HAP-1 (cell line): ENCODE results near the gene CRYBB1.

Experiments used
- DNase-seq, 2 experiments: peaks; one replicate each; pipeline ENCODE4 v3.0.0-alpha.2; 2016 to 2020; ENCODE audit warnings: low spot score in 2 of 2
- H3K27me3 ChIP-seq: fragments of 250-450 bp; sonication (Bioruptor Pico); 2 replicates; pipeline ENCODE4 v1.5.1; 2020; ENCODE audit warnings: low read depth, mild to moderate bottlenecking, moderate library complexity
- H3K36me3 ChIP-seq: fragments of 250-450 bp; sonication (Bioruptor Pico); replicated peaks from 2 replicates; pipeline ENCODE4 v1.5.1; 2020; ENCODE audit warnings: mild to moderate bottlenecking
- H3K4me1 ChIP-seq: fragments of 250-450 bp; sonication (Bioruptor Pico); 2 replicates; pipeline ENCODE4 v1.5.1; 2020; ENCODE audit warnings: mild to moderate bottlenecking
- H3K4me3 ChIP-seq: fragments of 250-450 bp; sonication (Bioruptor Pico); 2 replicates; pipeline ENCODE4 v1.5.1; 2020; ENCODE audit warnings: mild to moderate bottlenecking, moderate library complexity
- H3K9me3 ChIP-seq: fragments of 250-450 bp; sonication (Bioruptor Pico); 2 replicates; pipeline ENCODE4 v1.5.1; 2020; ENCODE audit warnings: mild to moderate bottlenecking, moderate library complexity
- in situ Hi-C: fragments of 300-500 bp; cut with MboI; formaldehyde crosslinking; loops from 3 replicates; pipeline ENCODE4 v1.14.3; 2020; ENCODE audit warnings: low sequenced_read_pairs, inconsistent platforms, mixed read lengths

CRYBB1 gene

GRCh38 chr22:26570864-26571525, 46.8 kb downstream of the CRYBB1 start:
- H3K4me3 ChIP-seq, result no peak overlapping the region
- no peaks in the 10 kb centered on the region for H3K36me3 ChIP-seq
- H3K4me1 ChIP-seq, result peaks cover 19% of the 10 kb centered on the region
- no peak for DNase-seq
- in situ Hi-C loops, result no loop called here
- no peaks in the 10 kb centered on the region for H3K27me3 ChIP-seq
- no peaks in the 10 kb centered on the region for H3K9me3 ChIP-seq

- H3K36me3 ChIP-seq, result no peaks in the 10 kb centered on the region
- H3K4me1 ChIP-seq, result peaks cover 19% of the 10 kb centered on the region
- no peak overlapping the region for H3K4me3 ChIP-seq
- no peaks in the 10 kb centered on the region for H3K27me3 ChIP-seq
- H3K9me3 ChIP-seq, result no peaks in the 10 kb centered on the region
- DNase-seq, result no peak
- in situ Hi-C loops, result no loop called here
Observed at GRCh38 chr22:26570115-26570514, 47.7 kb downstream of the CRYBB1 start.

- H3K4me3 ChIP-seq, result no peak overlapping the region
- no peaks in the 10 kb centered on the region for H3K9me3 ChIP-seq
- H3K27me3 ChIP-seq, result no peaks in the 10 kb centered on the region
- H3K36me3 ChIP-seq, result no peaks in the 10 kb centered on the region
- H3K4me1 ChIP-seq, result peaks cover 19% of the 10 kb centered on the region
- peak in 1 of 2 experiments; percentile 30 for DNase-seq
- in situ Hi-C loops, result no loop called here
Observed at GRCh38 chr22:26568207-26568706, 49.6 kb downstream of the CRYBB1 start.

GRCh38 chr22:26567610-26568009, 50.2 kb downstream of the CRYBB1 start:
- Histone ChIP-seq H3K36me3 (no peaks in the 10 kb centered on the region), H3K27me3 (no peaks in the 10 kb centered on the region), H3K9me3 (no peaks in the 10 kb centered on the region), H3K4me3 (no peak overlapping the region), H3K4me1 (peaks cover 19% of the 10 kb centered on the region)
- peak; percentile 25 to 73 for DNase-seq
- in situ Hi-C loops, result no loop called here

- H3K4me3 ChIP-seq, result no peak overlapping the region
- H3K36me3 ChIP-seq, result no peaks in the 10 kb centered on the region
- no peak for DNase-seq
- no peaks in the 10 kb centered on the region for H3K27me3 ChIP-seq
- in situ Hi-C loops, result no loop called here
- no peaks in the 10 kb centered on the region for H3K9me3 ChIP-seq
- peaks cover 19% of the 10 kb centered on the region for H3K4me1 ChIP-seq
Observed at GRCh38 chr22:26566994-26567393, 50.8 kb downstream of the CRYBB1 start.

- no peak for DNase-seq
- peaks cover 19% of the 10 kb centered on the region for H3K4me1 ChIP-seq
- H3K27me3 ChIP-seq, result no peaks in the 10 kb centered on the region
- no peak overlapping the region for H3K4me3 ChIP-seq
- in situ Hi-C loops, result no loop called here
- no peaks in the 10 kb centered on the region for H3K36me3 ChIP-seq
- no peaks in the 10 kb centered on the region for H3K9me3 ChIP-seq
Observed at GRCh38 chr22:26565889-26566288, 51.9 kb downstream of the CRYBB1 start.

GRCh38 chr22:26565181-26565580, 52.6 kb downstream of the CRYBB1 start:
- H3K4me1 ChIP-seq, result peaks cover 19% of the 10 kb centered on the region
- in situ Hi-C loops, result no loop called here
- no peak overlapping the region for H3K4me3 ChIP-seq
- H3K9me3 ChIP-seq, result no peaks in the 10 kb centered on the region
- DNase-seq, result no peak
- H3K36me3 ChIP-seq, result no peaks in the 10 kb centered on the region
- no peaks in the 10 kb centered on the region for H3K27me3 ChIP-seq

- no peaks in the 10 kb centered on the region for H3K27me3 ChIP-seq
- no peak overlapping the region for H3K4me3 ChIP-seq
- in situ Hi-C loops, result no loop called here
- DNase-seq, result no peak
- H3K36me3 ChIP-seq, result no peaks in the 10 kb centered on the region
- peaks cover 19% of the 10 kb centered on the region for H3K4me1 ChIP-seq
- no peaks in the 10 kb centered on the region for H3K9me3 ChIP-seq
Observed at GRCh38 chr22:26564672-26565071, 53.2 kb downstream of the CRYBB1 start.

- Histone ChIP-seq H3K36me3 (no peaks in the 10 kb centered on the region), H3K27me3 (no peaks in the 10 kb centered on the region), H3K4me3 (no peak overlapping the region), H3K9me3 (no peaks in the 10 kb centered on the region), H3K4me1 (peaks cover 18% of the 10 kb centered on the region)
- no peak for DNase-seq
- in situ Hi-C loops, result no loop called here
Observed at GRCh38 chr22:26564181-26564580, 53.6 kb downstream of the CRYBB1 start.

GRCh38 chr22:26563022-26563421, 54.8 kb downstream of the CRYBB1 start:
- Histone ChIP-seq H3K4me1 (peaks cover 9% of the 10 kb centered on the region), H3K4me3 (no peak overlapping the region), H3K9me3 (no peaks in the 10 kb centered on the region), H3K36me3 (no peaks in the 10 kb centered on the region), H3K27me3 (no peaks in the 10 kb centered on the region)
- in situ Hi-C loops, result no loop called here
- no peak for DNase-seq

- no peak for DNase-seq
Observed at GRCh38 chr22:26561756-26562417, 55.9 kb downstream of the CRYBB1 start.

GRCh38 chr22:26559961-26560575, 57.8 kb downstream of the CRYBB1 start:
- in situ Hi-C loops, result no loop called here
- peaks cover 5% of the 10 kb centered on the region; the same call in 1 of the 2 replicates for H3K4me1 ChIP-seq

More at GRCh38 chr22:26561756-26562417, 55.9 kb downstream of the CRYBB1 start:
- Histone ChIP-seq H3K4me1 (no peaks in the 10 kb centered on the region), H3K27me3 (no peaks in the 10 kb centered on the region), H3K9me3 (no peaks in the 10 kb centered on the region), H3K36me3 (no peaks in the 10 kb centered on the region), H3K4me3 (no peak overlapping the region)
- in situ Hi-C loops, result no loop called here

GRCh38 chr22:26558248-26558895, 59.5 kb downstream of the CRYBB1 start:
- no peaks in the 10 kb centered on the region for H3K9me3 ChIP-seq
- H3K4me1 ChIP-seq, result peaks cover 11% of the 10 kb centered on the region
- no peaks in the 10 kb centered on the region for H3K36me3 ChIP-seq
- DNase-seq, result no peak
- H3K4me3 ChIP-seq, result no peak overlapping the region
- H3K27me3 ChIP-seq, result no peaks in the 10 kb centered on the region
- in situ Hi-C loops, result no loop called here

More at GRCh38 chr22:26559961-26560575, 57.8 kb downstream of the CRYBB1 start:
- H3K36me3 ChIP-seq, result no peaks in the 10 kb centered on the region
- H3K9me3 ChIP-seq, result no peaks in the 10 kb centered on the region
- no peak overlapping the region for H3K4me3 ChIP-seq
- no peak for DNase-seq
- no peaks in the 10 kb centered on the region for H3K27me3 ChIP-seq

- no peak overlapping the region for H3K4me3 ChIP-seq
- H3K4me1 ChIP-seq, result peaks cover 11% of the 10 kb centered on the region
- H3K36me3 ChIP-seq, result no peaks in the 10 kb centered on the region
- DNase-seq, result no peak
- in situ Hi-C loops, result no loop called here
- no peaks in the 10 kb centered on the region for H3K27me3 ChIP-seq
- no peaks in the 10 kb centered on the region for H3K9me3 ChIP-seq
Observed at GRCh38 chr22:26556904-26557303, 60.9 kb downstream of the CRYBB1 start.
